ENCODE measurements around the gene FAM43A. TPM values are rescaled to one million over a fixed set of nuclear protein-coding genes. Genes with fewer than 3 reads are reported as not detected.
A peak's percentile ranks its signal among the peaks of the same experiment; 100 is the strongest.

Gene FAM43A
- total RNA-seq, 1 donor from 2014 or later = 2.9 TPM

- TF ChIP-seq CTCF (IDR thresholded peaks at IDR 0.05; ENCODE audit: insufficient read depth, low read length, severe bottlenecking) = no peak
- FAIRE-seq = no peak
- Histone ChIP-seq H3K4me3 (ENCODE audit: low read depth, low read length) (peak overlapping the region; percentile 59), H3K27me3 (ENCODE audit: control insufficient read depth, insufficient read depth, low read length) (no peaks in the 10 kb centered on the region), H3K36me3 (ENCODE audit: control insufficient read depth, insufficient read depth, low read length) (no peaks in the 10 kb centered on the region)
- no peak for DNase-seq (ENCODE audit: low read depth)
These were observed 492 bp upstream of the FAM43A start for GRCh38 chr3:194685065-194685717.

- FAIRE-seq = no peak
- no peaks in the 10 kb centered on the region for H3K36me3 ChIP-seq (ENCODE audit: control insufficient read depth, insufficient read depth, low read length)
- no peak for TF ChIP-seq CTCF (IDR thresholded peaks at IDR 0.05; ENCODE audit: insufficient read depth, low read length, severe bottlenecking)
- H3K27me3 ChIP-seq (ENCODE audit: control insufficient read depth, insufficient read depth, low read length) = no peaks in the 10 kb centered on the region
- peak overlapping the region; percentile 59 for H3K4me3 ChIP-seq (ENCODE audit: low read depth, low read length)
- no peak for DNase-seq (ENCODE audit: low read depth)
These were observed 732 bp downstream of the FAM43A start for GRCh38 chr3:194686414-194686815.

GRCh38 chr3:194686816-194687637, 1.3 kb downstream of the FAM43A start:
- DNase-seq (ENCODE audit: low read depth) (peak; percentile 12), FAIRE-seq (no peak)
- no peak for TF ChIP-seq CTCF (IDR thresholded peaks at IDR 0.05; ENCODE audit: insufficient read depth, low read length, severe bottlenecking)
- Histone ChIP-seq H3K36me3 (ENCODE audit: control insufficient read depth, insufficient read depth, low read length) (no peaks in the 10 kb centered on the region), H3K4me3 (ENCODE audit: low read depth, low read length) (peak overlapping the region; percentile 59), H3K27me3 (ENCODE audit: control insufficient read depth, insufficient read depth, low read length) (no peaks in the 10 kb centered on the region)

- Histone ChIP-seq H3K4me3 (ENCODE audit: low read depth, low read length) (peak overlapping the region; percentile 59), H3K36me3 (ENCODE audit: control insufficient read depth, insufficient read depth, low read length) (no peaks in the 10 kb centered on the region), H3K27me3 (ENCODE audit: control insufficient read depth, insufficient read depth, low read length) (no peaks in the 10 kb centered on the region)
- DNase-seq (ENCODE audit: low read depth) = peak; percentile 49
- peak; percentile 69 for TF ChIP-seq CTCF (IDR thresholded peaks at IDR 0.05; ENCODE audit: insufficient read depth, low read length, severe bottlenecking)
- FAIRE-seq = no peak
These were observed 2.0 kb downstream of the FAM43A start for GRCh38 chr3:194687638-194688199.

GRCh38 chr3:194688200-194688740, 2.6 kb downstream of the FAM43A start:
- no peaks in the 10 kb centered on the region for H3K27me3 ChIP-seq (ENCODE audit: control insufficient read depth, insufficient read depth, low read length)

More at GRCh38 chr3:194688200-194688740, 2.6 kb downstream of the FAM43A start:
- no peaks in the 10 kb centered on the region for H3K36me3 ChIP-seq (ENCODE audit: control insufficient read depth, insufficient read depth, low read length)
- H3K4me3 ChIP-seq (ENCODE audit: low read depth, low read length) = peak overlapping the region; percentile 59
- DNase-seq (ENCODE audit: low read depth) (no peak), FAIRE-seq (no peak)
- no peak for TF ChIP-seq CTCF (IDR thresholded peaks at IDR 0.05; ENCODE audit: insufficient read depth, low read length, severe bottlenecking)

All from bronchial epithelial cell (primary cell).